Measurements from ENCODE around the gene SPSB4. TPM values are rescaled to one million over a fixed set of nuclear protein-coding genes. Genes with fewer than 3 reads are reported as not detected.

The SPSB4 gene
- total and polyA plus RNA-seq, 2 of the 8 experiments (the other 6 are each of a cell fraction or from before 2014, with no cell fraction given) = 15.1 to 17.2 TPM

- TF ChIP-seq, protein P1, sequence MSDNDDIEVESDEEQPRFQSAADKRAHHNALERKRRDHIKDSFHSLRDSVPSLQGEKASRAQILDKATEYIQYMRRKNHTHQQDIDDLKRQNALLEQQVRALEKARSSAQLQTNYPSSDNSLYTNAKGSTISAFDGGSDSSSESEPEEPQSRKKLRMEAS (IDR thresholded peaks at IDR 0.05) = no peak
- TF ChIP-seq EP300 (IDR thresholded peaks at IDR 0.05; ENCODE audit: borderline replicate concordance in 1 of 2, low read depth in 2 of 2, low read length in 2 of 2) = peak in 1 of 2 experiments; percentile 26; a peak in 1 of 3 replicates
- TF ChIP-seq YY1 (IDR thresholded peaks at IDR 0.05; ENCODE audit: low read depth, low read length) = 0 out of 2 replicates have a peak, but pooled peaks have one; percentile 18
- no peak for TF ChIP-seq CTCF (IDR thresholded peaks at IDR 0.05; ENCODE audit: control extremely low read depth in 1 of 3, insufficient read depth in 1 of 3, low read depth in 1 of 3, low read length in 3 of 3)
- TF ChIP-seq RFX5 (IDR thresholded peaks at IDR 0.05; ENCODE audit: borderline replicate concordance, low read depth, low read length) = no peak
- TF ChIP-seq HDAC2 (IDR thresholded peaks at IDR 0.05; ENCODE audit: borderline replicate concordance in 1 of 2, low read depth in 2 of 2, low read length in 2 of 2) = peak in 1 of 2 experiments; percentile 98; a peak in 2 of 4 replicates
These were observed 23.4 kb downstream of the SPSB4 start (continued) for GRCh38 chr3:141074529-141074928.

Measured in H1 (cell line).